Glutamatergic neuron (in vitro differentiated cells): ENCODE results near the gene WDR59. TPM values are rescaled to one million over a fixed set of nuclear protein-coding genes. Genes with fewer than 3 reads are reported as not detected.
"Not testable (repeated sequence)": the region's sequence is repeated elsewhere in the genome, so short reads cannot be mapped to it uniquely, and the experiment has no call there.

Source experiments
- DNase-seq: peaks from one replicate; pipeline ENCODE4 v3.0.0; 2022
- H3K27ac Mint-ChIP-seq: one replicate; pipeline ENCODE4 v1.8.0; 2020; ENCODE audit warnings: mild to moderate bottlenecking, mixed read lengths, inconsistent platforms; ENCODE audit not compliant: unreplicated experiment
- H3K27me3 Mint-ChIP-seq: one replicate; pipeline ENCODE4 v1.8.0; 2020; ENCODE audit warnings: mild to moderate bottlenecking, moderate library complexity, mixed read lengths, inconsistent platforms; ENCODE audit not compliant: unreplicated experiment
- H3K36me3 Mint-ChIP-seq: one replicate; pipeline ENCODE4 v1.8.0; 2020; ENCODE audit warnings: mild to moderate bottlenecking, mixed read lengths, inconsistent platforms; ENCODE audit not compliant: unreplicated experiment
- H3K4me1 Mint-ChIP-seq: one replicate; pipeline ENCODE4 v1.8.0; 2020; ENCODE audit warnings: mild to moderate bottlenecking, low read depth, mixed read lengths, inconsistent platforms; ENCODE audit not compliant: unreplicated experiment
- H3K4me3 Mint-ChIP-seq: one replicate; pipeline ENCODE4 v1.8.0; 2020; ENCODE audit warnings: mild to moderate bottlenecking, mixed read lengths, inconsistent platforms; ENCODE audit not compliant: unreplicated experiment
- H3K9me3 Mint-ChIP-seq: one replicate; pipeline ENCODE4 v1.8.0; 2020; ENCODE audit warnings: mild to moderate bottlenecking, moderate library complexity, mixed read lengths, inconsistent platforms; ENCODE audit not compliant: unreplicated experiment
- total RNA-seq: library from RNA; stranded (reverse); fragmentation: NEBNext Ultra II Directional; extraction: Animal tissue kit (Norgen Biotek cat#: 25700); gene quantifications from one replicate; pipeline ENCODE4 v1.2.1, GENCODE V29; 2021; ENCODE audit not compliant: unreplicated experiment
- TF ChIP-seq, protein P1 (sequence below): fragments of 200-600 bp; sonication (generic); IDR thresholded peaks from one replicate; pipeline ENCODE4 v1.5.0; 2021; ENCODE audit not compliant: partially characterized antibody, unreplicated experiment

The WDR59 gene
- total RNA-seq, 1 donor from 2014 or later = 65.9 TPM

DNA sequence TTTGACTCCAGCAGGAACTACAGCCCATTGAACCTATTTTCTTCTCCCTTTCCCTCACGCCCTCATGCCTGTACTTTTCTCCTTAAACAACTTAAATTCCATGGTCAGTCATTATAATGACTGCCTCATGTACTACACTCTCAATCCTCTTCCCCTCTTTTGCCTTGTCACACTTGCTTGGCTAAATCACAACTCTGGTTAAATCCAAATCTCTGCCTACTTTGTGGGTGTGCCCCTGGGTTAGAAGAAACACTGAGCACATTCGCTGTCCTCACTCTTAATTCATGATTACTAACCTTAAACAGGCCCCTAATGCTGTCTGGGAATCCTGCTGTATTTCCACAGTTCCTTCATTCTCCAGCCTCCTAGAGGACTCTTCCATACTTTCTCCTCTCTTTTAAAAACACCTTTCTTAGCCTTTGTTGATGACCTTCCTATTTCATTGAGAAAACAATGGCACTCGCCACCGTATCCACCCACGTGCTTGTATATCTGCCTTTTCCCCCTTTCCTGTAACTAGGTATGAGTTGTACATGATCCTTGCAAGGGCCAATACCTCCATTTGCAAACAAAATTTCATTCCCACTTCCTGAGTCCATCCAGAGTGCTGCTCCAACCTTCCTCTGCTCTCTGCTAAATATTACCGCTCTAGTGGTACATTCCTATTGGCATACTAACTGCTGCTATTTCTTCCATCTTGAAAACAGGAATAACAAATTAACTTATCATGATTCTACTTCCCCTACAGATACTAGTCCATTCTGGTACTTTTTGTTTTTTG, 42.8 kb upstream of the WDR59 start:
- Mint-ChIP-seq H3K27me3 (no peaks in the 10 kb centered on the region), H3K9me3 (no peaks in the 10 kb centered on the region), H3K27ac (no peak overlapping the region)

DNA sequence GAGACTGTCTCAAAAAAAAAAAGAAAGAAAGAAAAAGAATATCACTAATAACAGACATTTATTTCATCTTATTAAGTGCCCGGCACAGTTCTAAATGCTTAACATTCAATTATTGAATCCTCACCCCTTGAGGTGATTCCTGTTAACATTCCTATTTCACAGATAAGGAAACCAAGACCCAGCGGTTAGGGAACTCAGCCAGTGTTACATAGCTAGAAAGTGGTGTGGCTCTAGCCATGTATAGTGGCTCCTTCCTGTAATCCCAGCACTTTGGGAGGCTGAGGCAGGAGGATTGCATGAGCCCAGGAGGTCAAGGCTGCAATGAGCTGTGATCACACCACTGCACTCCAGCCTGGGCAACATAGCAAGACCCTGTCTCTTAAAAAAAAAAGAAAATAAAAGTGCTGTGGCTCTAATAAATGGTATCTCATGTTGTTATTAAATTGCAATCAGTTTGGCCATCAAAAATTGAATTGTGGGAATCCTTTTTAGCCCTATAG, 42.0 kb upstream of the WDR59 start:
- Mint-ChIP-seq H3K4me1 (no peaks in the 10 kb centered on the region), H3K27ac (no peak overlapping the region), H3K27me3 (no peaks in the 10 kb centered on the region), H3K4me3 (no peak overlapping the region), H3K9me3 (peaks cover under 1% of the 10 kb centered on the region), H3K36me3 (peaks cover 5% of the 10 kb centered on the region)
- DNase-seq = no peak
- TF ChIP-seq, protein P1, sequence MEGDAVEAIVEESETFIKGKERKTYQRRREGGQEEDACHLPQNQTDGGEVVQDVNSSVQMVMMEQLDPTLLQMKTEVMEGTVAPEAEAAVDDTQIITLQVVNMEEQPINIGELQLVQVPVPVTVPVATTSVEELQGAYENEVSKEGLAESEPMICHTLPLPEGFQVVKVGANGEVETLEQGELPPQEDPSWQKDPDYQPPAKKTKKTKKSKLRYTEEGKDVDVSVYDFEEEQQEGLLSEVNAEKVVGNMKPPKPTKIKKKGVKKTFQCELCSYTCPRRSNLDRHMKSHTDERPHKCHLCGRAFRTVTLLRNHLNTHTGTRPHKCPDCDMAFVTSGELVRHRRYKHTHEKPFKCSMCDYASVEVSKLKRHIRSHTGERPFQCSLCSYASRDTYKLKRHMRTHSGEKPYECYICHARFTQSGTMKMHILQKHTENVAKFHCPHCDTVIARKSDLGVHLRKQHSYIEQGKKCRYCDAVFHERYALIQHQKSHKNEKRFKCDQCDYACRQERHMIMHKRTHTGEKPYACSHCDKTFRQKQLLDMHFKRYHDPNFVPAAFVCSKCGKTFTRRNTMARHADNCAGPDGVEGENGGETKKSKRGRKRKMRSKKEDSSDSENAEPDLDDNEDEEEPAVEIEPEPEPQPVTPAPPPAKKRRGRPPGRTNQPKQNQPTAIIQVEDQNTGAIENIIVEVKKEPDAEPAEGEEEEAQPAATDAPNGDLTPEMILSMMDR = no peak

More for the DNA sequence above, 42.8 kb upstream of the WDR59 start:
- no peak for DNase-seq
- Mint-ChIP-seq H3K36me3 (peaks cover 2% of the 10 kb centered on the region), H3K4me1 (no peaks in the 10 kb centered on the region), H3K4me3 (no peak overlapping the region)
- TF ChIP-seq, protein P1 = no peak

GRCh38 chr16:75026239-75026891, 41.4 kb upstream of the WDR59 start:
- not testable (repeated sequence) for H3K4me1 Mint-ChIP-seq, H3K27ac Mint-ChIP-seq, H3K27me3 Mint-ChIP-seq, H3K4me3 Mint-ChIP-seq, DNase-seq, H3K9me3 Mint-ChIP-seq
- peaks cover 11% of the 10 kb centered on the region for H3K36me3 Mint-ChIP-seq

DNA sequence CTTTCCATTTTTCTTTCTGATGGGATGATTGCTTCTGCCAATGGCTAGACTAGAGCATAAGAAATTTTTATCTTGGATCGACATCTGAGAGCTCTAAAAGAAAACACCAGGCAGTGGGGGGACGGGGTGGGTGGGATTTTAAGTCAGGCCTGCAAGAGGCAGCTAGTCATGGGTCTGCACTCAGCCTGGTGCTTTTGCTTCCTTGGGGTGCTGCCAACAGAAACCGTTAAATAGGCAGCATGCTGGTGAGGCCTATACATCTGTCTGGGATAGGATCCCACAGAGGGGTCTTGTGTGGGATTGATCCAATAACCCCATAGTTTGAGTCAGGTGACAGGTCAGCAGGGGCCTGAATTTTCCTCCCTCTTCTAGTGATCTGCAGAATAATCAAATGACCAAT, 40.8 kb upstream of the WDR59 start:
- no peak for DNase-seq
- Mint-ChIP-seq H3K27me3 (no peaks in the 10 kb centered on the region), H3K4me1 (no peaks in the 10 kb centered on the region), H3K36me3 (peaks cover 17% of the 10 kb centered on the region), H3K4me3 (no peak overlapping the region), H3K9me3 (peaks cover 3% of the 10 kb centered on the region), H3K27ac (no peak overlapping the region)
- TF ChIP-seq, protein P1 = no peak

DNA sequence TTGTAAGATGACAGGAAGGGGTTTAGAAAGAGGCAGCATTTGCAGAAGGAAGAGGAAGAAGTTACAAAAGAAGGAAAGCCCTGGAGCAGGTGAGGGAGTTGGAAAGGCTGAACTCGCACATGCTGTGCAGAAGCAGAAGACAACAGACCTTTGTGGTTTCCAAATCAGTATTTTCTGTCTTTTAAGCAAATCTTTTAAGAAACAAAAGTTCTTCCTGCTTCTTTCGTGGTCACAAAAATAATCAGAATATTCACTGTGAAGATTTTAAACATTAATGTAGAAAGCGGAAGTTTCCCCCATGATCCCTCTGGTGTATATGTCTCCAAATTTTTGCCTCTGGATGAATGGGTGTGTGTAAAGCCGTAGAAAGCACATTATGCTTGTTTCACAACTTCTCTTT, 39.7 kb upstream of the WDR59 start:
- no peaks in the 10 kb centered on the region for H3K27me3 Mint-ChIP-seq
- no peak overlapping the region for H3K4me3 Mint-ChIP-seq
- TF ChIP-seq, protein P1 = no peak
- H3K4me1 Mint-ChIP-seq = no peaks in the 10 kb centered on the region
- peaks cover 17% of the 10 kb centered on the region for H3K36me3 Mint-ChIP-seq
- H3K27ac Mint-ChIP-seq = no peak overlapping the region
- DNase-seq = no peak
- peaks cover 3% of the 10 kb centered on the region for H3K9me3 Mint-ChIP-seq
